T1000 (cell line): ENCODE data around the gene ENDOV.

ENCODE experiments used
- DNase-seq: peaks from one replicate; lab custom pipeline; 2025; ENCODE audit warnings: mixed read lengths; lab: John Stamatoyannopoulos, UW

The ENDOV gene

GRCh38 chr17:80414803-80415625 is at the start of gene ENDOV:
Gene ENDOV, plus strand, starts transcription at chr17:80415167. Its CDS starts 28 bp downstream, at chr17:80415195.
- peak; percentile 96 for DNase-seq

DNA sequence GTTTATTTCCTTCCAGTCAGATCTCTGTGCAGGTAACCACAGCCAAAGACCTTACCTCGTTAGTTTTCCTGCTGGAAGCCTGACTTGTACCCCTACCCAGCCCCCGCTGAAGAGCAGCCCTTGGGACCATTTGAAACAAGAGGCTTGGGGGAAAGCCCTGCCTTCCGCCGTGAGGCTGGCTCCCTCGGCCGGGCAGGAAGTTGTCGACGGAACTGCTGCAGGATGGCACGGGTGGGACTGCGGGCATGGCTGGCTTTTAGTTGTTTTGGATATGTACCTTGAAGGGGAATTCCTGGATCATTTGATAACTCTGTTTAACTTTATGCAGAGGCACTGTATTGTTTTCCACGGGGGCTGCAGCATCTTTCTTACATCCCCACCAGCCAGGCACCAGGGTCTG is 49.0 kb upstream of the ENDOV start:
- no peak for DNase-seq

DNA sequence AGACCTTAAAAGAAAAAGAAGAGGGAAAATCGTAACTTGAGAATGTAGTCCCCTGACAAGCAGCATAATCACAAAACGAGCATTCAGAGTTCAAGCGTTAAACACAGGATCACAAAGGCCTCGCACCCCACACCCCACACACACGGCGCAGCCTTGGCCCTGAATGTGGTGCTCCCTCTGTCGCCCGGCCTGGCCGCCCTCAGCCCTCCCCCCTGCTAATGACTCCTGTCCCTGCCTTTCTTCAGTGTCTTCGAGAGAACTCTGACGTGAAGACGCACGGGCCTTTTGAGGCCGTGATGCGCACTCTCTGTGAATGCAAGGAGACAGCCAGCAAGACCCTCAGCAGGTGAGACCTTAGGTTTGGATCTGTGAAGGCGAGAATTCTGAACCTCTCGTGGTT is 47.5 kb upstream of the ENDOV start:
- DNase-seq: no peak

- no peak for DNase-seq
Measured at GRCh38 chr17:80371196-80371595, 43.8 kb upstream of the ENDOV start.

- DNase-seq: no peak
Measured at GRCh38 chr17:80372456-80372855, 42.5 kb upstream of the ENDOV start.

- DNase-seq: no peak
Measured at GRCh38 chr17:80372922-80373570, 41.9 kb upstream of the ENDOV start.

DNA sequence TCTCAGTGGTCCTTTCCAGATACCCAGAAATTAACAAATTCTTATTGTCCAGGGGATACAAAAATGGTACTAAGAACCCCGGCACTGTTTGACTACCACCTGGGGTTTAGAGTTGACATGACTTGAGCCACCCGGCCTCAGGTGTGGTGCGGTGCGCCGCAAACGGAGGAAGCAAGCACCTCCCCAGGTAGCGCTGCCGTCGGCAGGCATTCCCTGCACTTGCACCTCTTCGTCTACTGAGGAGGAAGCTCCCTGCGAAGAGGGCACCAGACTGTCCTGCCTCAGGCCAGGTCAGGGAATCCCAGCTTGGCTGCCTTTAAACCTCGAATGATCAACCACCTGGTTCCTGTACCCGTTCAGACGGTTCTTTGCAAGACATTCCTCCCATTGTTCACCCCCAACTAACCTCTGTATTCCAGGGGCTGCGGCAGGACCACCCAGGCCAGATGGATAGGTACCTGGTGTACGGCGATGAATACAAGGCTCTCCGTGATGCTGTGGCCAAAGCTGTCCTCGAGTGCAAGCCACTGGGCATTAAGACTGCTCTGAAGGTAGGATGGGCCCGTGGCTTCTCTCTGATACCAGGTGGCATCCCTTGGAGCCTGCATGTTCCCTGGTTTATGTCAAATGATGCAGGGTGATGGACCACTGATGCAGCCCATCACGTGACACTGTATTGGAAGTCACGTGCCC is 40.8 kb upstream of the ENDOV start:
- no peak for DNase-seq

DNA sequence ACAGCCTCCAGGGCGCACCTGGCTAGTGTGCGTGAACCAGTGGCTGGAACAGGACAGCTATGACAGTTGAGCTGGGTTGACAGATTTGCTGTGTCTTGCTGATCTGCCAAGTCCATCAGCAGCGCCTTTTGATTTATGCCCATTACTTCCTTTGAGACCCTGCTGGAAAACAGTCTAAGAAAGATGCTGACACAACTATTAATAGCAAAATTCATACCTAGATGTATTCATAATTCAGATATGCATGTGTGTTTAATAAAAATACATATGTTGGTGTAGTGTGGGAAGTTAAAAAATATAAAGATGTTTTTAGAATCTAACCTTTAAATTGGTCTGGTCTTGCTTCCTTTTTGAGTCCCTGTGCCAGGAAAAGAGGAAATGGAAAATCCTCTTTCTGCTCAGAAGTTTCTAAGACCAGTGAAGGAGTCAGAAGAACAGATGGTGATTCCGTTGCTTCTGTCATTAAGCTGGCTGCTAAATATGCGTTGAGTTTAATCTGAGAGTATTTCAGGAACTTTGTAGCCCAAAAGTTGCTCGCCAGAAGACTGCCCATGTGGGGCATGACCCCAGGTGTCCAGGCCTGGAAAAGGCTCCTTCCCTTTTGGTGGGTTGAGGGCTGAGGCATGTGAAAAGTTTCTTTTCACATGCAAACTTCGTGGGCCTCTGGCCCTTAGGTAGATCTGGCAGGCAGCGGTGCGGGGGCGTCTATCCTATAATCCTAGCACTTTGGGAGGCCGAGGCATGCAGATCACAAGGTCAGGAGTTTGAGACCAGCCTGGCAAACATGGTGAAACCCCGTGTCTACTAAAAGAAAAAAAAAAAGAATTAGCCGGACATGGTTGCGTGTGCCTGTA is 40.0 kb upstream of the ENDOV start:
- DNase-seq: no peak

- no peak for DNase-seq
Measured at GRCh38 chr17:80376531-80376930, 38.4 kb upstream of the ENDOV start.

GRCh38 chr17:80377798-80378197 is 37.2 kb upstream of the ENDOV start:
- no peak for DNase-seq

DNA sequence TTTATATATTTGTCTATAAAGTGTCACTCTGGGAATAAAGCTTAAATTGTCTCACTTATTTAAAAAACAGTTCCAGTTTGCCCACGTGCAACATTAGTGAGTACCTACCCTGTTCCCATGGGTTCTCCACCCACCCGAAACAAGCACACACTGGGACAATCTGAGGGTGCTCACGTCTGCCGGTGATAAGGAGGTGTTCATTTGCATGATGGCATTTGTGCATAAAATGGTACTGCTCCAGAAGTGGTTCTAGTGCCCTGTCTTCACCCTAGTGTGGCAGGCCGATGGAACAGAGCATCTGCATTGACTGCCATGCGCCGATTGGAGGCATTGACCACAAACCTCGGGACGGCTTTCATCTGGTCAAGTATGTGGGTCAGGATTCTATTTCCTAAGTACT is 35.6 kb upstream of the ENDOV start:
- DNase-seq: no peak

DNA sequence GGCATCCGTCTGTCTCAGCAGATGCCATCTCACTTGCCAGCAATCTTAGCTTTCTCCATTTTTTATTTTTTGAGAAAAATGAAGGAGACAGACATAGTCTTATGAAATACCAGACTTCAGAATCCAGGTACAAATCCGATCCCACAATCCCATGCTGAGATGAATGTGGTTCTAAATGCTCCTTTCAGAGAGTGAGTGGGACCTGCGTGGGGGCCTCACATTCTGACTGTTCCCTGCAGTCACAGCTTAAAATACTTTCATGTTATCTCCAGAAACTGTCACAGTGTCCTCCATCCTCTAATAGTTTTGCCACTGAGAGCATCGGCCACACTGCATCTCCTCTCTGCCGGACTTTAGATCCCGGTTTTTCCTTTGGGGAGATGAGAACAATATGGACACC is 34.9 kb upstream of the ENDOV start:
- no peak for DNase-seq

- DNase-seq: no peak
Measured at GRCh38 chr17:80380555-80381002, 34.4 kb upstream of the ENDOV start.

GRCh38 chr17:80381416-80381923 is 33.5 kb upstream of the ENDOV start:
- DNase-seq: no peak

- no peak for DNase-seq
Measured at GRCh38 chr17:80382446-80382845, 32.5 kb upstream of the ENDOV start.

- DNase-seq: no peak
Measured at GRCh38 chr17:80382956-80383355, 32.0 kb upstream of the ENDOV start.

DNA sequence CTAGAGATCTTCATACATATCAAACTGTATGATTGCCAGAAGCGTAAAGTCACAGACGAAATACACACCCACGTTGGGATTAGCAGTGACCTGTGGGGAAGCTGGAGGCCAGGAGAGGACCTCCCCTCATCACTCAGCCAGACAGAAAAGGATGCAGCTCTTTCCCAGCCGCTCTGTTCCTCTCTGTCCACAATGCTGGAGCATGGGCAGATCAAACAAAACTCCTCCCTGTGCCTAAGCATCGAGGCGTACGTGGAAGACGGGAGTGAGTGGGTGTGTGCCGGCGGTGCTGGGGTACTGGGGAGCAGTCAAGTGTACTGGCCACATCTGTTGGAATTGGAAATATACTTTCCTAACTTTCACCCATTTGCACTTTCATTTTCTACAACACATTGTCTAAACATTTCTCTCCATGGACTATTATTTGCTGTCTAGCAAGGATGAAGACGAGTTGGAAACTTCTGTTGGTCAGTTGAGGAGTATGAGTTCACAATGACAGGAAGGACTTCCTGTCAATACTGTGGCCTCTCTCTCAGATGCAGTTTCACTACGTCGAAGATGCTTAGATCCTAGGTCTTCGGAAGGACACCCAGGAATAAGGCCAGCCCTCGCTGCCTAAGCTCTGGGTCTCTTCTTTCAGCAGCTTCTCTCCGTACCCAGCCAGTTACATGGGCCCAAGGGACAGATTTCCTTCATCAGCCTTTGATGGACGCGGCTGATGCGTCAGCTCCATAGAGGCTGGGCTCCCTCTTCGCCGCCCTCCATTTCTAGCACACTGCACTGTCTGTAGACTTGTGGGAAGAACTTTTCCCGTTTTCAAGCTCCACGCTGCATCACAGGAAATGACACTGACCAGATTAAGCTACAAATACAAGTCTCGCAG is 30.6 kb upstream of the ENDOV start:
- DNase-seq: no peak

- DNase-seq: no peak
Measured at GRCh38 chr17:80385046-80385445, 29.9 kb upstream of the ENDOV start.

DNA sequence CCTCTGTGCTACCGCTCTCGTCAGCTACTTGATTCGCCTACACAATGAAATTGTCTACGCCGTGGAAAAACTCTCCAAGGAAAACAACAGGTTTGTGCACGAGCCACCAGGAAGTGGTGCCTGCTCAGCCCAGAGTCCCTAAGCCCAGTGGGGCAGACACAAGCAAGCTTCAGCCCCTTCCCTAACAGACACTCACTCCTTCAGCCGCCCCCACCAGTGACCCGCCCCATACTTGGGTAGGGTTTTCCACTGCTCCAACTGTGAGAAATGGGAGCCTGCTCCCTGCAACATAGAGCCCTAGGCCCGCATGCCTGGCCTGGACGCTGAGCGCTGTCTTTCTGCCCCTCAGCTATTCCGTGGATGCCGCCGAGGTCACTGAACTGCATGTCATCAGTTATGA is 28.6 kb upstream of the ENDOV start:
- DNase-seq: no peak

- DNase-seq: no peak
Measured at GRCh38 chr17:80387071-80387470, 27.9 kb upstream of the ENDOV start.

- no peak for DNase-seq
Measured at GRCh38 chr17:80388175-80388574, 26.8 kb upstream of the ENDOV start.
